ENCODE data around the gene NPY. TPM values are rescaled to one million over a fixed set of nuclear protein-coding genes. Genes with fewer than 3 reads are reported as not detected.
"Not testable (repeated sequence)": the region's sequence is repeated elsewhere in the genome, so short reads cannot be mapped to it uniquely, and the experiment has no call there.

Gene NPY
- total and polyA plus RNA-seq, 2 donors (not counting 1 experiment from before 2014, with no cell fraction given), result not detected

GRCh38 chr7:24251568-24251967, 32.4 kb upstream of the NPY start:
- no peak overlapping the region for H3K4me3 ChIP-seq (replicated peaks in 1 of 4; ENCODE audit: control extremely low read depth in 1 of 4, insufficient read depth in 1 of 4, low read depth in 3 of 4, low read length in 4 of 4)
- H3K27ac ChIP-seq (ENCODE audit: insufficient read depth, low read length), result no peak overlapping the region
- no peak for DNase-seq (ENCODE audit: low read depth in 2 of 2)
- no peak overlapping the region for H2AFZ ChIP-seq (ENCODE audit: low read length)
- no peaks in the 10 kb centered on the region for H3K79me2 ChIP-seq (ENCODE audit: control insufficient read depth, insufficient read depth, low read length)
- no peaks in the 10 kb centered on the region for H3K27me3 ChIP-seq (ENCODE audit: control insufficient read depth, insufficient read depth, low read length)
- no peak overlapping the region for H3K4me2 ChIP-seq (ENCODE audit: extremely low read depth, insufficient read depth, low read length)
- H3K9ac ChIP-seq (ENCODE audit: insufficient read depth, low read length), result no peak overlapping the region
- no peaks in the 10 kb centered on the region for H3K9me3 ChIP-seq (ENCODE audit: control insufficient read depth, insufficient read depth, low read depth, low read length)
- no peaks in the 10 kb centered on the region for H3K36me3 ChIP-seq (ENCODE audit: control insufficient read depth, insufficient read depth, low read length)
- H4K20me1 ChIP-seq (ENCODE audit: control insufficient read depth, extremely low read depth, insufficient read depth, low read length), result no peaks in the 10 kb centered on the region
- TF ChIP-seq CTCF (conservative IDR thresholded peaks at IDR 0.05 in 1 of 2, IDR thresholded peaks at IDR 0.05 in 1 of 2; ENCODE audit: low read depth in 1 of 2, low read length in 2 of 2) (no peak), EZH2 (IDR thresholded peaks at IDR 0.05; ENCODE audit: low read length, missing control alignments) (no peak)
- no peaks in the 10 kb centered on the region for H3K4me1 ChIP-seq (ENCODE audit: control insufficient read depth, extremely low read depth, insufficient read depth, low read length)

- H2AFZ ChIP-seq (ENCODE audit: low read length), result no peak overlapping the region
- no peaks in the 10 kb centered on the region for H3K79me2 ChIP-seq (ENCODE audit: control insufficient read depth, insufficient read depth, low read length)
- H4K20me1 ChIP-seq (ENCODE audit: control insufficient read depth, extremely low read depth, insufficient read depth, low read length), result no peaks in the 10 kb centered on the region
- H3K27ac ChIP-seq (ENCODE audit: insufficient read depth, low read length), result no peak overlapping the region
- H3K4me1 ChIP-seq (ENCODE audit: control insufficient read depth, extremely low read depth, insufficient read depth, low read length), result no peaks in the 10 kb centered on the region
- no peaks in the 10 kb centered on the region for H3K36me3 ChIP-seq (ENCODE audit: control insufficient read depth, insufficient read depth, low read length)
- no peak overlapping the region for H3K4me2 ChIP-seq (ENCODE audit: extremely low read depth, insufficient read depth, low read length)
- TF ChIP-seq EZH2 (IDR thresholded peaks at IDR 0.05; ENCODE audit: low read length, missing control alignments) (no peak), CTCF (conservative IDR thresholded peaks at IDR 0.05 in 1 of 2, IDR thresholded peaks at IDR 0.05 in 1 of 2; ENCODE audit: low read depth in 1 of 2, low read length in 2 of 2) (no peak)
- no peaks in the 10 kb centered on the region for H3K9me3 ChIP-seq (ENCODE audit: control insufficient read depth, insufficient read depth, low read depth, low read length)
- H3K4me3 ChIP-seq (replicated peaks in 1 of 4; ENCODE audit: control extremely low read depth in 1 of 4, insufficient read depth in 1 of 4, low read depth in 3 of 4, low read length in 4 of 4), result no peak overlapping the region
- no peaks in the 10 kb centered on the region for H3K27me3 ChIP-seq (ENCODE audit: control insufficient read depth, insufficient read depth, low read length)
- H3K9ac ChIP-seq (ENCODE audit: insufficient read depth, low read length), result no peak overlapping the region
- DNase-seq (ENCODE audit: low read depth in 2 of 2), result no peak
Observed at GRCh38 chr7:24255139-24255538, 28.9 kb upstream of the NPY start.

- not testable (repeated sequence) for H3K4me2 ChIP-seq (ENCODE audit: extremely low read depth, insufficient read depth, low read length); H2AFZ ChIP-seq (ENCODE audit: low read length); H3K4me3 ChIP-seq (replicated peaks in 1 of 4; ENCODE audit: control extremely low read depth in 1 of 4, insufficient read depth in 1 of 4, low read depth in 3 of 4, low read length in 4 of 4); H3K27me3 ChIP-seq (ENCODE audit: control insufficient read depth, insufficient read depth, low read length); H3K9me3 ChIP-seq (ENCODE audit: control insufficient read depth, insufficient read depth, low read depth, low read length); H3K27ac ChIP-seq (ENCODE audit: insufficient read depth, low read length); DNase-seq (ENCODE audit: low read depth in 2 of 2); H3K4me1 ChIP-seq (ENCODE audit: control insufficient read depth, extremely low read depth, insufficient read depth, low read length); H3K36me3 ChIP-seq (ENCODE audit: control insufficient read depth, insufficient read depth, low read length); H3K79me2 ChIP-seq (ENCODE audit: control insufficient read depth, insufficient read depth, low read length); H3K9ac ChIP-seq (ENCODE audit: insufficient read depth, low read length); H4K20me1 ChIP-seq (ENCODE audit: control insufficient read depth, extremely low read depth, insufficient read depth, low read length)
Observed at GRCh38 chr7:24258324-24258723, 25.7 kb upstream of the NPY start.

Data from fibroblast of lung (primary cell).